ENCODE data around the gene ALKAL2.

Gene ALKAL2

GRCh38 chr2:289362-290089 is 1.6 kb upstream of the ALKAL2 start:
- no peak for DNase-seq

- no peak for DNase-seq
These were observed 969 bp upstream of the ALKAL2 start for GRCh38 chr2:288758-289361.

GRCh38 chr2:287471-287885 is 413 bp downstream of the ALKAL2 start:
- no peak for DNase-seq

- DNase-seq, result no peak
These were observed 1.0 kb downstream of the ALKAL2 start for GRCh38 chr2:286774-287392.

GRCh38 chr2:286035-286434 is 1.9 kb downstream of the ALKAL2 start:
- no peak for DNase-seq

GRCh38 chr2:285531-285930 is 2.4 kb downstream of the ALKAL2 start:
- no peak for DNase-seq

GRCh38 chr2:284896-285492 is 2.9 kb downstream of the ALKAL2 start:
- DNase-seq, result no peak

- DNase-seq, result no peak
These were observed 3.7 kb downstream of the ALKAL2 start for GRCh38 chr2:283996-284794.

- DNase-seq, result no peak
These were observed 5.3 kb downstream of the ALKAL2 start for GRCh38 chr2:282371-283263.

- no peak for DNase-seq
These were observed 6.5 kb downstream of the ALKAL2 start for GRCh38 chr2:281381-281780.

- no peak for DNase-seq
These were observed 7.2 kb downstream of the ALKAL2 start for GRCh38 chr2:280650-281110.

GRCh38 chr2:279956-280649 is 7.8 kb downstream of the ALKAL2 start:
- no peak for DNase-seq

- DNase-seq, result no peak
These were observed 8.5 kb downstream of the ALKAL2 start for GRCh38 chr2:279366-279765.

- no peak for DNase-seq
These were observed 9.0 kb downstream of the ALKAL2 start for GRCh38 chr2:278927-279320.

- DNase-seq, result no peak
These were observed 9.5 kb downstream of the ALKAL2 start for GRCh38 chr2:278312-278926.

GRCh38 chr2:275466-275865 is 12.4 kb downstream of the ALKAL2 start:
- no peak for DNase-seq

- DNase-seq, result no peak
These were observed 13.4 kb downstream of the ALKAL2 start for GRCh38 chr2:274503-274902.

- DNase-seq, result peak; percentile 71
These were observed 14.6 kb downstream of the ALKAL2 start for GRCh38 chr2:273333-273732.

GRCh38 chr2:271917-272316 is 16.0 kb downstream of the ALKAL2 start:
- no peak for DNase-seq

- DNase-seq, result no peak
These were observed 17.0 kb downstream of the ALKAL2 start for GRCh38 chr2:270861-271260.
